ENCODE measurements around the gene CALHM6.

Gene CALHM6

GRCh38 chr6:116497113-116497676 is 36.0 kb downstream of the CALHM6 start:
- Histone ChIP-seq H3K4me3 (IDR thresholded peaks at IDR 0.05; ENCODE audit: insufficient read depth, low read depth, low read length) (no peak overlapping the region), H4K20me1 (ENCODE audit: insufficient read depth) (no peaks in the 10 kb centered on the region), H3K79me2 (ENCODE audit: insufficient read depth, low read depth) (no peaks in the 10 kb centered on the region), H3K9ac (no peak overlapping the region), H3K36me3 (ENCODE audit: insufficient read depth) (no peaks in the 10 kb centered on the region), H3K27me3 (ENCODE audit: insufficient read depth, low read depth) (no peaks in the 10 kb centered on the region), H2AFZ (ENCODE audit: low read depth) (no peak overlapping the region), H3K4me2 (no peak overlapping the region), H3K27ac (no peak overlapping the region), H3K4me1 (ENCODE audit: low read depth, poor library complexity, severe bottlenecking) (no peaks in the 10 kb centered on the region)
- no peak for TF ChIP-seq CTCF (conservative IDR thresholded peaks at IDR 0.05; ENCODE audit: low read depth, low read length)

- Histone ChIP-seq H2AFZ (ENCODE audit: low read depth) (no peak overlapping the region), H3K9ac (no peak overlapping the region), H3K36me3 (ENCODE audit: insufficient read depth) (no peaks in the 10 kb centered on the region), H4K20me1 (ENCODE audit: insufficient read depth) (no peaks in the 10 kb centered on the region), H3K27me3 (ENCODE audit: insufficient read depth, low read depth) (no peaks in the 10 kb centered on the region), H3K4me2 (no peak overlapping the region), H3K4me3 (IDR thresholded peaks at IDR 0.05; ENCODE audit: insufficient read depth, low read depth, low read length) (no peak overlapping the region), H3K4me1 (ENCODE audit: low read depth, poor library complexity, severe bottlenecking) (no peaks in the 10 kb centered on the region), H3K27ac (no peak overlapping the region), H3K79me2 (ENCODE audit: insufficient read depth, low read depth) (no peaks in the 10 kb centered on the region)
- no peak for TF ChIP-seq CTCF (conservative IDR thresholded peaks at IDR 0.05; ENCODE audit: low read depth, low read length)
Measured at GRCh38 chr6:116500969-116501433, 39.8 kb downstream of the CALHM6 start.

GRCh38 chr6:116507324-116507723 is 46.1 kb downstream of the CALHM6 start:
- H3K27me3 ChIP-seq (ENCODE audit: insufficient read depth, low read depth), result no peaks in the 10 kb centered on the region
- no peak for TF ChIP-seq CTCF (conservative IDR thresholded peaks at IDR 0.05; ENCODE audit: low read depth, low read length)
- H2AFZ ChIP-seq (ENCODE audit: low read depth), result no peak overlapping the region

GRCh38 chr6:116508527-116508926 is 47.4 kb downstream of the CALHM6 start:
- Histone ChIP-seq H3K27me3 (ENCODE audit: insufficient read depth, low read depth) (no peaks in the 10 kb centered on the region), H3K79me2 (ENCODE audit: insufficient read depth, low read depth) (no peaks in the 10 kb centered on the region), H2AFZ (ENCODE audit: low read depth) (no peak overlapping the region), H3K27ac (no peak overlapping the region), H3K9ac (no peak overlapping the region), H4K20me1 (ENCODE audit: insufficient read depth) (no peaks in the 10 kb centered on the region), H3K36me3 (ENCODE audit: insufficient read depth) (no peaks in the 10 kb centered on the region), H3K4me1 (ENCODE audit: low read depth, poor library complexity, severe bottlenecking) (peaks cover 15% of the 10 kb centered on the region), H3K4me2 (no peak overlapping the region), H3K4me3 (IDR thresholded peaks at IDR 0.05; ENCODE audit: insufficient read depth, low read depth, low read length) (no peak overlapping the region)
- TF ChIP-seq CTCF (conservative IDR thresholded peaks at IDR 0.05; ENCODE audit: low read depth, low read length), result no peak

More at GRCh38 chr6:116507324-116507723, 46.1 kb downstream of the CALHM6 start:
- H3K4me3 ChIP-seq (IDR thresholded peaks at IDR 0.05; ENCODE audit: insufficient read depth, low read depth, low read length), result no peak overlapping the region
- no peak overlapping the region for H3K4me2 ChIP-seq
- no peaks in the 10 kb centered on the region for H3K79me2 ChIP-seq (ENCODE audit: insufficient read depth, low read depth)
- H3K4me1 ChIP-seq (ENCODE audit: low read depth, poor library complexity, severe bottlenecking), result peaks cover 7% of the 10 kb centered on the region
- no peak overlapping the region for H3K27ac ChIP-seq
- H4K20me1 ChIP-seq (ENCODE audit: insufficient read depth), result no peaks in the 10 kb centered on the region
- no peak overlapping the region for H3K9ac ChIP-seq
- H3K36me3 ChIP-seq (ENCODE audit: insufficient read depth), result no peaks in the 10 kb centered on the region

Measured in KMS-11 (cell line).